Hepatic stellate cell (primary cell): Measurements from ENCODE around the gene PUS1.
"Not testable (repeated sequence)": the region's sequence is repeated elsewhere in the genome, so short reads cannot be mapped to it uniquely, and the experiment has no call there.

ENCODE experiments used
- DNase-seq: peaks from one replicate; pipeline ENCODE4 v3.0.0; 2011; ENCODE audit warnings: low spot score

Gene PUS1

DNA sequence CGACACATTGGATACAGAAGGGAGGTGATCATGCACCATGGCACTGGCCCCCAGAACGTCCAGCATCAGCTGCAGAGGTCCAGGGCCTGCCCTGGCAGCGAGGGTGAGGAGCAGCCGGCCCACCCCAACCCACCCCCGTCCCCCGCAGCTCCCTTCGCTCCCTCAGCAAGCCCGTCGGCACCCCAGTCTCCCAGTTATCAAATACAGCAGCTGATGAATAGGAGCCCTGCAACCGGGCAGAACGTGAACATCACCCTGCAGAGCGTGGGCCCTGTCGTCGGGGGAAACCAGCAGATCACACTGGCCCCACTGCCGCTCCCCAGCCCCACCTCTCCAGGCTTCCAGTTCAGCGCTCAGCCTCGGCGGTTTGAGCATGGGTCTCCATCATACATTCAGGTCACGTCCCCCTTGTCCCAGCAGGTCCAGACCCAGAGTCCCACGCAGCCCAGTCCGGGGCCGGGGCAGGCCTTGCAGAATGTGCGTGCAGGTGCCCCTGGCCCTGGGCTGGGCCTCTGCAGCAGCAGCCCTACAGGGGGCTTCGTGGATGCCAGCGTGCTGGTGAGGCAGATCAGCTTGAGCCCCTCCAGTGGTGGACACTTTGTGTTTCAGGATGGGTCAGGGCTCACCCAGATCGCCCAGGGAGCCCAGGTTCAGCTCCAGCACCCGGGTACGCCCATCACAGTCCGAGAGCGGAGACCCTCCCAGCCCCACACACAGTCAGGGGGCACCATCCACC is 31.7 kb downstream of the PUS1 start:
- not testable (repeated sequence) for DNase-seq

DNA sequence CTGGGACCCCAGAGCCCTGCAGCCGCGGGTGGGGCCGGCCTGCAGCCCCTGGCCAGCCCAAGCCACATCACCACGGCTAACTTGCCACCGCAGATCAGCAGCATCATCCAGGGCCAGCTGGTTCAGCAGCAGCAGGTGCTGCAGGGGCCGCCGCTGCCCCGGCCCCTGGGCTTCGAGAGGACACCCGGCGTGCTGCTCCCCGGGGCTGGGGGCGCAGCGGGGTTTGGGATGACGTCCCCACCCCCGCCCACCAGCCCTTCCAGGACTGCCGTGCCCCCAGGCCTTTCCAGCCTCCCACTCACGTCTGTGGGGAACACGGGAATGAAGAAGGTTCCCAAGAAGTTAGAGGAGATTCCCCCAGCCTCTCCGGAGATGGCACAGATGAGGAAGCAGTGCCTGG is 32.3 kb downstream of the PUS1 start:
- not testable (repeated sequence) for DNase-seq

- DNase-seq: no peak
These were observed 33.0 kb downstream of the PUS1 start for GRCh38 chr12:131962069-131962468.

DNA sequence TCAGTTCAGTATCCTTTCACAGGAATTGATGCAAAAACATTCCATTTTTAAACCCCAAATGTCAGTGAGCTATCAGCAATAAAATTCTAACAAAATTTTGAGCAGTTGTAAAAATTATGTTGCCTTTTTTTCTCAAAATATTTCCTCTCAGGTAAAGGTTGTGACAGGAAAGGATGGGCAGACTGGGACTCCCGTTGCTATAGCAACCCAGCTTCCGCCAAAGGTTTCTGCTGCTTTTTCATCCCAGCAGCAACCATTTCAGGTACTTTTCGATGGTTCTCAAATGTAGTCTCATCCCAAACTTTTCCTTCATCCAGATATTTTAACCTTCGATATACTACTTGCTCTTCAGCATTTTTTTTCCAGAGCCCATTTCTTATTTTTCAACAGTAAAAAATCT is 34.3 kb downstream of the PUS1 start:
- no peak for DNase-seq

DNA sequence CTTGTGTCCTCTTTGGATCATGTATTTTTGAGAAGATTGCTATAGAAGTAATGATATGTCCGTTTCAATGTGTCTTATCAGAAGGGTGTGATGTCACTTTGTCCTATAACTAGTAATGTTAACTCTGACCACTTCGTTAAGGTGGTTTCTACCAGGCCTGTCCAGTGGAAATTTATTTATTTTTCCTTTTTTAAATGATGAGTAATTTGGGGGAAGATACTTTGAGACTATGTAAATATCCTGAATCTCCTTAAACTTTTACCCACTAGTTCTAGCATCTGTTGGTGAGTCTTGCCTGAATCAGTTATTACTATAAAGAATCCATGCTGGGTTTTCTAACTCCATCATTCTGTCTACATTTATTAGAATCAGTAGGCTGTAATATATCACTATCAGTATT is 36.0 kb downstream of the PUS1 start:
- DNase-seq: no peak

GRCh38 chr12:131971226-131971625 is 42.1 kb downstream of the PUS1 start:
- no peak for DNase-seq

- DNase-seq: no peak
These were observed 46.2 kb downstream of the PUS1 start for GRCh38 chr12:131975228-131975627.

DNA sequence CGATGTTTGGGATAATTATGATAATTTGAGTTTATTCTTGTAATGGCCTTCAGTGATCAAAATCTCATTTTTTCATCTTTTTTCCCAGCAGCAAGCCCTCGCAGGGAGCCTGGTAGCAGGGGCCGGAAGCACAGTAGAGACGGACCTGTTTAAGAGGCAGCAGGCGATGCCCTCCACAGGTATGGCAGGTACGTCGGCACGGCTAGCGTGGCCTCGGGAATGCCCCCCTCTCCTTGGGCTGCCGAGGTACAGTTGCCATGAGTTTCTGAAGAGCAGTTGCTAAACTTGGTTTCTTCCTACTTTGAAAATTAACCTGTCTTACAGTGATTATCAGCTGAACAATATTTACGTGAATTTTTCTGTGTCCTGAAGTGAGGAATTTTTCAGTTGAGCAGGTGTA is 50.5 kb downstream of the PUS1 start:
- no peak for DNase-seq

DNA sequence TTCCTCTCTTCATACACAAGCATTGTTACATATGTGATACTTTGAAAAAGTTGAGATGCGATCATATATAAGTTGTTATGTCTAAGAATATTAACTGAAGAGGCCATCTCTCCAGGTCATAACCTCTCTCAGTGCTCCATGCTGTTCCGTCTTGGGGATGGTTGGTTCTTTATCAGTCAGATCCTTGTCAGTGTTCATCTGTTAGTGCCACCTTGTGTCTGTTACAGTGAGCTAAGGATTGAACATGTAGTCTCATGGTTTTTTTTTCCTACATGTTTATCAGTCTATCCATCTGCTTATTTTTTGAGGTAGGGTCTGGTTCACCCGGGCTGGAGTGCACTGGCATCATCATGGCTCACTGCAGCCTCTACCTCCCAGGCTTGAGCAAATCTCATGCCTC is 51.2 kb downstream of the PUS1 start:
- no peak for DNase-seq

- DNase-seq: no peak
These were observed 52.3 kb downstream of the PUS1 start for GRCh38 chr12:131981388-131981787.

- DNase-seq: no peak
These were observed 53.0 kb downstream of the PUS1 start for GRCh38 chr12:131982041-131982440.

DNA sequence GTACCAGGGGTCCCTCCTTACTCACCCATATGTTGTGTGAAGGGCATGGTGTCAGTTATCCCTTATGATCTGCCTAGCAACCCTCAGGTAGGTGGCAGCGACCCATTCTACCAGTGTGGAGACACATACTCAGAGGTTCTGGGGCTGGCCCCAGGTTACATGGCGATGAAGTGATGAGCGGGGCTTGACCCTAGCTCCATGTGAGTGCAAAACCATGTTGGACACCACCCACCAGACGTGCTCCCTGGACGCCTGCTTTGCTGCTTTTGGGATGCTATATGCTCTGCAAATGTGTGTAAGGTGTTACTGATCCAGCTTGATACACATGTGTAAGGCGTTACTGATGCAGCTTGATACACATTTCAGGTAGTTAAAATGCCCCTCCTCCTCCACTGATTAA is 54.0 kb downstream of the PUS1 start:
- no peak for DNase-seq

- no peak for DNase-seq
These were observed 54.5 kb downstream of the PUS1 start for GRCh38 chr12:131983554-131983953.

DNA sequence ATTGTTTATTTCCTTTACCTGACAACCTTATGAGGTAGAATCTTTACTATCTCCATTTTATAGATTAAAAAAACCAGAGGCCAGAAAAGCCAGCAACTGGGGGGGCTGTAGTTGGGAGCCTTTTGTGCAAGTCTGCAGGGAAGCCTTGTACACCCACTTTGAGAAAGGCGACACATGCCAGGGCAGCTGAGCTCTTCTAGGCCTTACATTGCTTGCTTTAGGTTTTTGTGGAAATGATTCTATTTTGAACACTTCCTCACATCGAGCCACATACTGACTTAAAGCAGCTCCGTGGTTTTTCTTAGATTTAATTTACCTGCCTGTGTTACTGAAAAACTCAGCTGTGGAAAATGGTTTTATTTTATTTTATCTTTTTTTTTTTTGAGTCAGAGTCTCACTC is 55.3 kb downstream of the PUS1 start:
- no peak for DNase-seq

DNA sequence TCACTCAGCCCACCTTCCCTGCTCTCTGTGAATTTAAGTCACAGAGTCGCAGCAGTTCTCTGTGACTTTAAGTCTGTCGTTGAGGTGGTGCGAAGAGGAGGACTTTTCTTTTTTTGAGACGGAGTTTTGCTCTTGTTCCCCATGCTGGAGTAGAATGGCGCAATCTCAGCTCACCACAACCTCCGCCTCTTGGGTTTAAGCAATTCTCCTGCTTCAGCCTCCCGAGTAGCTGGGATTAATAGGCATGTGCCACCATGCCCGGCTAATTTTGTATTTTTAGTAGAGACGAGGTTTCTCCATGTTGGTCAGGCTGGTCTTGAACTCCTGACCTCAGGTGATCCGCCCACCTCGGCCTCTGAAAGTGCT is 56.4 kb downstream of the PUS1 start:
- DNase-seq: not testable (repeated sequence)

DNA sequence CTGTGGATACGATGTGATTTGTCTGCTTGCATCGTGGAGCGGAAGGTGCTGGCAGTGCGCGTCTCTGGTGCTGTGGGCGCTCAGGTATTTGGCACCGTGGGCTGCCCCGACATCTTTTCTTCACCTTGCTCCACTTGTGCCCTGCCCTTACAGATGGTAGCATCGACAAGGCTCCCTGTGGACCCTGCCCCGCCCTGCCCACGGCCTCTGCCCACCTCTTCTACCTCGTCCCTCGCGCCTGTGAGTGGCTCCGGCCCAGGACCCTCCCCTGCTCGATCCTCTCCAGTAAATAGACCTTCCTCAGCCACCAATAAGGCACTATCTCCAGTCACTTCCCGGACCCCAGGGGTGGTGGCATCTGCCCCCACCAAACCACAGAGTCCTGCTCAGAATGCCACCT is 57.3 kb downstream of the PUS1 start:
- DNase-seq: no peak

GRCh38 chr12:131986910-131987309 is 57.8 kb downstream of the PUS1 start:
- no peak for DNase-seq

- DNase-seq: no peak
These were observed 58.5 kb downstream of the PUS1 start for GRCh38 chr12:131987552-131987951.

GRCh38 chr12:131988054-131988796 is 59.1 kb downstream of the PUS1 start:
- DNase-seq: no peak

- DNase-seq: no peak
These were observed 59.9 kb downstream of the PUS1 start for GRCh38 chr12:131989021-131989420.

GRCh38 chr12:131990066-131990979 is 61.2 kb downstream of the PUS1 start:
- DNase-seq: no peak

DNA sequence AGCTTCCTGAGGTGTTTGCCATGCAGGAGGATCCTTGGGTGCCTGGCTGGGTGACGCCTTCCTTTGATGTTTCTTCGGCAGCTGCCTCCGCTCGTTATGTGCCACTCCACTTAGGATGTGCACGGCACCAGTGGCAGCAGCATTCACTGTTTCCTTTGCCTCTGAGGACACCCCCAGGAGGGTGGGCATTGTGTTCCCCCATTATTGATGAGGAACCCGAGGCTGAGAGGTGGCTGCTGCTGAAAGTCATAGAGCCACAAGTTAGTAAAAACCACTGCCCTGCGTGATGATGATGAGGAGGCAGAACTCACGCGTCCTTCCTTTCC is 61.9 kb downstream of the PUS1 start:
- no peak for DNase-seq
